Measurements from ENCODE around the gene IGF1R. TPM values are rescaled to one million over a fixed set of nuclear protein-coding genes. Genes with fewer than 3 reads are reported as not detected.
A peak's percentile ranks its signal among the peaks of the same experiment; 100 is the strongest.

The IGF1R gene
- total RNA-seq, 1 donor from 2014 or later, result 97.7 TPM

- DNase-seq (ENCODE audit: extremely low spot score in 2 of 2), result no peak
- H3K27ac ChIP-seq, result no peak overlapping the region
- no peaks in the 10 kb centered on the region for H3K36me3 ChIP-seq
- no peak overlapping the region for H3K4me3 ChIP-seq
- TF ChIP-seq POLR2AphosphoS5 (IDR thresholded peaks at IDR 0.05; ENCODE audit: insufficient read depth in 1 of 2, low read depth in 1 of 2) (no peak), POLR2A (IDR thresholded peaks at IDR 0.05) (no peak), CTCF (IDR thresholded peaks at IDR 0.05) (no peak)
- intact Hi-C loops (cut with DNase I), result no loop called here
- H3K27me3 ChIP-seq, result no peaks in the 10 kb centered on the region
- H3K9me3 ChIP-seq, result no peaks in the 10 kb centered on the region
- peaks cover 97% of the 10 kb centered on the region for H3K4me1 ChIP-seq
Observed at GRCh38 chr15:98666441-98666840, 18.1 kb downstream of the IGF1R start.

- no peaks in the 10 kb centered on the region for H3K9me3 ChIP-seq
- H3K4me3 ChIP-seq, result no peak overlapping the region
- no peak for TF ChIP-seq POLR2A (IDR thresholded peaks at IDR 0.05)
- no peak for TF ChIP-seq POLR2AphosphoS5 (IDR thresholded peaks at IDR 0.05; ENCODE audit: insufficient read depth in 1 of 2, low read depth in 1 of 2)
- TF ChIP-seq CTCF (IDR thresholded peaks at IDR 0.05), result no peak
- no peak overlapping the region for H3K27ac ChIP-seq
- peaks cover 97% of the 10 kb centered on the region for H3K4me1 ChIP-seq
- no peaks in the 10 kb centered on the region for H3K36me3 ChIP-seq
- DNase-seq (ENCODE audit: extremely low spot score in 2 of 2), result no peak
- no peaks in the 10 kb centered on the region for H3K27me3 ChIP-seq
- intact Hi-C loops (cut with DNase I), result no loop called here
Observed at GRCh38 chr15:98666841-98667240, 18.5 kb downstream of the IGF1R start.

GRCh38 chr15:98667521-98668179 is 19.3 kb downstream of the IGF1R start:
- no peak overlapping the region for H3K4me3 ChIP-seq
- TF ChIP-seq CTCF (IDR thresholded peaks at IDR 0.05), result no peak
- TF ChIP-seq POLR2AphosphoS5 (IDR thresholded peaks at IDR 0.05; ENCODE audit: insufficient read depth in 1 of 2, low read depth in 1 of 2), result no peak
- no peak for TF ChIP-seq POLR2A (IDR thresholded peaks at IDR 0.05)

GRCh38 chr15:98668566-98669308 is 20.4 kb downstream of the IGF1R start:
- H3K4me3 ChIP-seq, result no peak overlapping the region
- intact Hi-C loops (cut with DNase I), result no loop called here
- peak overlapping the region; percentile 75 for H3K27ac ChIP-seq
- TF ChIP-seq POLR2AphosphoS5 (IDR thresholded peaks at IDR 0.05; ENCODE audit: insufficient read depth in 1 of 2, low read depth in 1 of 2) (peak in 1 of 2 donors; percentile 34), CTCF (IDR thresholded peaks at IDR 0.05) (no peak), POLR2A (IDR thresholded peaks at IDR 0.05) (no peak)
- H3K27me3 ChIP-seq, result no peaks in the 10 kb centered on the region
- no peak for DNase-seq (ENCODE audit: extremely low spot score in 2 of 2)
- H3K9me3 ChIP-seq, result no peaks in the 10 kb centered on the region
- H3K36me3 ChIP-seq, result no peaks in the 10 kb centered on the region
- peaks cover 94% of the 10 kb centered on the region for H3K4me1 ChIP-seq

More at GRCh38 chr15:98667521-98668179, 19.3 kb downstream of the IGF1R start:
- Histone ChIP-seq H3K4me1 (peaks cover 97% of the 10 kb centered on the region), H3K27me3 (no peaks in the 10 kb centered on the region), H3K9me3 (no peaks in the 10 kb centered on the region), H3K27ac (peak overlapping the region; percentile 75), H3K36me3 (no peaks in the 10 kb centered on the region)
- no peak for DNase-seq (ENCODE audit: extremely low spot score in 2 of 2)
- intact Hi-C loops (cut with DNase I), result no loop called here

GRCh38 chr15:98669638-98670037 is 21.3 kb downstream of the IGF1R start:
- Histone ChIP-seq H3K9me3 (no peaks in the 10 kb centered on the region), H3K4me3 (no peak overlapping the region), H3K36me3 (no peaks in the 10 kb centered on the region), H3K27me3 (no peaks in the 10 kb centered on the region), H3K27ac (peak overlapping the region; percentile 75), H3K4me1 (peaks cover 93% of the 10 kb centered on the region)
- no peak for DNase-seq (ENCODE audit: extremely low spot score in 2 of 2)
- no peak for TF ChIP-seq CTCF (IDR thresholded peaks at IDR 0.05)
- TF ChIP-seq POLR2A (IDR thresholded peaks at IDR 0.05), result no peak
- no peak for TF ChIP-seq POLR2AphosphoS5 (IDR thresholded peaks at IDR 0.05; ENCODE audit: insufficient read depth in 1 of 2, low read depth in 1 of 2)
- intact Hi-C loops (cut with DNase I), result no loop called here
